Measurements from ENCODE around the gene SARNP. TPM values are rescaled to one million over a fixed set of nuclear protein-coding genes. Genes with fewer than 3 reads are reported as not detected.

The SARNP gene
- total RNA-seq, 2 donors from 2014 or later: 61.4 to 70.8 TPM

GRCh38 chr12:55732288-55732687 is 85.2 kb downstream of the SARNP start:
- no peak for DNase-seq (ENCODE audit: low spot score)
- H3K27ac ChIP-seq: peak overlapping the region in 1 of 2 donors; percentile 35
- peaks cover 1% of the 10 kb centered on the region for H3K36me3 ChIP-seq
- no peaks in the 10 kb centered on the region for H3K27me3 ChIP-seq
- H3K4me3 ChIP-seq: no peak overlapping the region
- H3K4me1 ChIP-seq: peaks cover 0 to 46% of the 10 kb centered on the region in 2 donors
- no peak for TF ChIP-seq CTCF (IDR thresholded peaks at IDR 0.05)
- H3K9me3 ChIP-seq: no peaks in the 10 kb centered on the region

GRCh38 chr12:55729819-55730818 is 87.4 kb downstream of the SARNP start:
- TF ChIP-seq CTCF (IDR thresholded peaks at IDR 0.05): no peak

GRCh38 chr12:55728939-55729818 is 88.3 kb downstream of the SARNP start, which contains the start of gene CD63:
CD63 (minus strand) TSS chr12:55729009; CDS start chr12:55728341, 668 bp downstream.
- H3K27me3 ChIP-seq: no peaks in the 10 kb centered on the region
- peaks cover 30% of the 10 kb centered on the region for H3K36me3 ChIP-seq
- H3K27ac ChIP-seq: peak within 1 kb of the TSS; percentile 99 to 100
- peak; percentile 97 for DNase-seq (ENCODE audit: low spot score)
- no peak for TF ChIP-seq CTCF (IDR thresholded peaks at IDR 0.05)
- H3K4me3 ChIP-seq: peak within 1 kb of the TSS; percentile 79 to 80
- no peaks in the 10 kb centered on the region for H3K9me3 ChIP-seq
- H3K4me1 ChIP-seq: peaks cover 0 to 65% of the 10 kb centered on the region in 2 donors

More at GRCh38 chr12:55729819-55730818, 87.4 kb downstream of the SARNP start:
- peak overlapping the region; percentile 99 to 100 for H3K27ac ChIP-seq
- peaks cover 23% of the 10 kb centered on the region for H3K36me3 ChIP-seq
- no peaks in the 10 kb centered on the region for H3K27me3 ChIP-seq
- no peak for DNase-seq (ENCODE audit: low spot score)
- H3K9me3 ChIP-seq: no peaks in the 10 kb centered on the region
- H3K4me3 ChIP-seq: peak overlapping the region; percentile 79 to 80
- peaks cover 0 to 56% of the 10 kb centered on the region in 2 donors for H3K4me1 ChIP-seq

GRCh38 chr12:55728186-55728938 is 89.2 kb downstream of the SARNP start:
- DNase-seq (ENCODE audit: low spot score): no peak
- Histone ChIP-seq H3K4me3 (peak overlapping the region; percentile 79 to 80), H3K4me1 (peaks cover 0 to 73% of the 10 kb centered on the region in 2 donors), H3K27me3 (no peaks in the 10 kb centered on the region), H3K9me3 (no peaks in the 10 kb centered on the region), H3K27ac (peak overlapping the region; percentile 99 to 100), H3K36me3 (peaks cover 34% of the 10 kb centered on the region)
- no peak for TF ChIP-seq CTCF (IDR thresholded peaks at IDR 0.05)

GRCh38 chr12:55727643-55728185 is 89.8 kb downstream of the SARNP start:
- TF ChIP-seq CTCF (IDR thresholded peaks at IDR 0.05): no peak
- Histone ChIP-seq H3K27me3 (no peaks in the 10 kb centered on the region), H3K27ac (peak overlapping the region; percentile 99 to 100), H3K4me3 (peak overlapping the region; percentile 79 to 80), H3K36me3 (peaks cover 34% of the 10 kb centered on the region), H3K4me1 (peaks cover 0 to 78% of the 10 kb centered on the region in 2 donors), H3K9me3 (no peaks in the 10 kb centered on the region)
- DNase-seq (ENCODE audit: low spot score): no peak

Data from right atrium auricular region (tissue), 2 donors.